ENCODE data around the gene FAM177A1.
"Not testable (repeated sequence)": the region's sequence is repeated elsewhere in the genome, so short reads cannot be mapped to it uniquely, and the experiment has no call there.

GRCh38 chr14:35038312-35038711 is 7.8 kb upstream of the FAM177A1 start:
- TF ChIP-seq CSRNP1 (CRISPR knock-in tag; IDR thresholded peaks at IDR 0.05); ZNF724P (CRISPR knock-in tag; IDR thresholded peaks at IDR 0.05; ENCODE audit: borderline replicate concordance); ZNF543 (CRISPR knock-in tag; IDR thresholded peaks at IDR 0.05); SIN3A (IDR thresholded peaks at IDR 0.05; ENCODE audit: borderline replicate concordance, low read depth, low read length); MAZ (IDR thresholded peaks at IDR 0.05; ENCODE audit: borderline replicate concordance, low read depth, low read length); MAZ (CRISPR knock-in tag; IDR thresholded peaks at IDR 0.05; ENCODE audit: low read depth); ZNF282 (IDR thresholded peaks at IDR 0.05; ENCODE audit: partially characterized antibody); ZBTB21 (CRISPR knock-in tag; IDR thresholded peaks at IDR 0.05); NR2F2 (IDR thresholded peaks at IDR 0.05; ENCODE audit: borderline replicate concordance, low read depth); GABPA (IDR thresholded peaks at IDR 0.05; ENCODE audit: low read depth, low read length); GABPA (CRISPR knock-in tag; IDR thresholded peaks at IDR 0.05; ENCODE audit: low read depth); ZNF709 (CRISPR knock-in tag; IDR thresholded peaks at IDR 0.05); YY1 (IDR thresholded peaks at IDR 0.05; ENCODE audit: insufficient read depth, insufficient replicate concordance, low read depth, low read length); ZNF619 (CRISPR knock-in tag; IDR thresholded peaks at IDR 0.05): not testable (repeated sequence)
- TF ChIP-seq, protein P1, sequence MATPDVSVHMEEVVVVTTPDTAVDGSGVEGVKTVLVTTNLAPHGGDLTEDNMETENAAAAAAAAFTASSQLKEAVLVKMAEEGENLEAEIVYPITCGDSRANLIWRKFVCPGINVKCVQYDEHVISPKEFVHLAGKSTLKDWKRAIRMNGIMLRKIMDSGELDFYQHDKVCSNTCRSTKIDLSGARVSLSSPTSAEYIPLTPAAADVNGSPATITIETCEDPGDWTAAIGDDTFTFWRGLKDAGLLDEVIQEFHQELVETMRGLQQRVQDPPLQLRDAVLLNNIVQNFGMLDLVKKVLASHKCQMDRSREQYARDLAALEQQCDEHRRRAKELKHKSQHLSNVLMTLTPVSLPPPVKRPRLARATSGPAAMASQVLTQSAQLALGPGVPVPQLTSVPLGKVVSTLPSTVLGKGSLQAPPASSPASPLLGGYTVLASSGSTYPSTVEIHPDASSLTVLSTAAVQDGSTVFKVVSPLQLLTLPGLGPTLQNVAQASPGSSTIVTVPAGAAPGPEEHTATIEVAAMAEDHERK (CRISPR knock-in tag; IDR thresholded peaks at IDR 0.05; ENCODE audit: low read depth): not testable (repeated sequence)
- peak; percentile 83 for TF ChIP-seq ZBTB33 (CRISPR knock-in tag; IDR thresholded peaks at IDR 0.05)
